Mesendoderm (in vitro differentiated cells): ENCODE data around the gene CYP2A6.
"Not testable (repeated sequence)": the region's sequence is repeated elsewhere in the genome, so short reads cannot be mapped to it uniquely, and the experiment has no call there.

Experiments used
- DNase-seq: peaks from one replicate; pipeline ENCODE4 v3.0.0; 2013
- H2AK5ac ChIP-seq: 2 replicates; pipeline ENCODE4 v1.6.1; 2013; ENCODE audit warnings: low read length, inconsistent platforms
- H2BK120ac ChIP-seq: 2 replicates; pipeline ENCODE4 v1.6.1; 2013; ENCODE audit warnings: low read depth, mild to moderate bottlenecking, low read length, moderate library complexity, mixed read lengths
- H2BK15ac ChIP-seq: replicated peaks from 2 replicates; pipeline ENCODE4 v1.6.1; 2013; ENCODE audit warnings: low read depth, mild to moderate bottlenecking, moderate library complexity
- H2BK5ac ChIP-seq: 2 replicates; pipeline ENCODE4 v1.6.1; 2013; ENCODE audit warnings: low read length, inconsistent platforms
- H3K18ac ChIP-seq: 2 replicates; pipeline ENCODE4 v1.6.1; 2013; ENCODE audit warnings: mild to moderate bottlenecking, low read length, mixed read lengths
- H3K23ac ChIP-seq: one replicate; pipeline ENCODE4 v1.6.1; 2013; ENCODE audit warnings: low read length
- H3K27ac ChIP-seq: 2 replicates; pipeline ENCODE4 v1.5.1; 2013; ENCODE audit warnings: low read depth, mild to moderate bottlenecking, inconsistent platforms, low read length, moderate library complexity
- H3K27me3 ChIP-seq: 2 replicates; pipeline ENCODE4 v1.6.1; 2013; ENCODE audit warnings: low read length, control low read depth, mild to moderate bottlenecking, inconsistent platforms; ENCODE audit not compliant: insufficient read depth, poor library complexity
- H3K36me3 ChIP-seq: 2 replicates; pipeline ENCODE4 v1.6.1; 2013; ENCODE audit warnings: low read length, inconsistent platforms; ENCODE audit not compliant: control insufficient read depth, insufficient read depth
- H3K4ac ChIP-seq: one replicate; pipeline ENCODE4 v1.6.1; 2013; ENCODE audit warnings: low read depth, mild to moderate bottlenecking, low read length, moderate library complexity
- H3K4me1 ChIP-seq: 2 replicates; pipeline ENCODE4 v1.6.1; 2013; ENCODE audit warnings: low read depth, low read length, inconsistent platforms; ENCODE audit not compliant: control insufficient read depth
- H3K4me2 ChIP-seq: 2 replicates; pipeline ENCODE4 v1.6.1; 2013; ENCODE audit warnings: low read length
- H3K4me3 ChIP-seq: 2 replicates; pipeline ENCODE4 v1.5.1; 2013; ENCODE audit warnings: mild to moderate bottlenecking, low read length
- H3K56ac ChIP-seq: one replicate; pipeline ENCODE4 v1.6.1; 2013; ENCODE audit warnings: low read length
- H3K79me1 ChIP-seq: 2 replicates; pipeline ENCODE4 v1.6.1; 2013; ENCODE audit warnings: low read length, inconsistent platforms
- H3K79me2 ChIP-seq: 2 replicates; pipeline ENCODE4 v1.6.1; 2013; ENCODE audit warnings: mild to moderate bottlenecking, low read length; ENCODE audit not compliant: control insufficient read depth, insufficient read depth
- H3K9ac ChIP-seq: 2 replicates; pipeline ENCODE4 v1.6.1; 2013; ENCODE audit warnings: low read length, inconsistent platforms
- H4K5ac ChIP-seq: one replicate; pipeline ENCODE4 v1.6.1; 2013; ENCODE audit warnings: low read length
- H4K8ac ChIP-seq: one replicate; pipeline ENCODE4 v1.6.1; 2013; ENCODE audit warnings: low read depth, mild to moderate bottlenecking, control low read depth, low read length, moderate library complexity
- WGBS: extraction: QIAGEN DNeasy Blood & Tissue Kit; methylation state at CpG from one replicate; pipeline ENCODE4 v1.1.7; 2013; ENCODE audit warnings: low lambda C conversion rate, missing lambda C conversion rate; ENCODE audit not compliant: insufficient coverage; ENCODE audit errors: extremely low coverage; 5-methylcytosine and 5-hydroxymethylcytosine counted together

CYP2A6 gene

GRCh38 chr19:40888191-40888590 lies 37.9 kb upstream of the CYP2A6 start:
- Histone ChIP-seq H2BK5ac (no peak overlapping the region), H4K5ac (no peak overlapping the region), H3K79me2 (no peaks in the 10 kb centered on the region), H3K18ac (no peak overlapping the region), H3K27me3 (no peaks in the 10 kb centered on the region), H3K9ac (no peak overlapping the region), H3K4me3 (no peak overlapping the region), H3K79me1 (no peaks in the 10 kb centered on the region), H3K4ac (no peak overlapping the region), H3K56ac (no peak overlapping the region), H3K23ac (no peak overlapping the region), H4K8ac (no peak overlapping the region), H3K27ac (no peak overlapping the region), H3K4me2 (no peak overlapping the region), H2BK120ac (no peak overlapping the region), H2BK15ac (no peak overlapping the region), H3K36me3 (no peaks in the 10 kb centered on the region), H3K4me1 (no peaks in the 10 kb centered on the region), H2AK5ac (no peak overlapping the region)
- WGBS, result no CpG with 5 or more reads among the region's 4 CpGs
- DNase-seq, result no peak

- H3K18ac ChIP-seq, H4K8ac ChIP-seq, H3K56ac ChIP-seq, H3K4me3 ChIP-seq, H3K9ac ChIP-seq, H3K4me1 ChIP-seq, H4K5ac ChIP-seq, H3K27me3 ChIP-seq, H2BK15ac ChIP-seq, H2AK5ac ChIP-seq, H3K27ac ChIP-seq, DNase-seq, H3K4me2 ChIP-seq, H3K79me2 ChIP-seq, H3K4ac ChIP-seq, H3K36me3 ChIP-seq, H3K79me1 ChIP-seq, H3K23ac ChIP-seq, H2BK120ac ChIP-seq, H2BK5ac ChIP-seq: not testable (repeated sequence)
- no CpG with 5 or more reads among the region's 1 CpG for WGBS
These were observed 34.1 kb upstream of the CYP2A6 start for GRCh38 chr19:40884187-40884931.

- not testable (repeated sequence) for H4K5ac ChIP-seq, H3K4me3 ChIP-seq, H2BK120ac ChIP-seq, H3K36me3 ChIP-seq, H3K4me1 ChIP-seq, H3K9ac ChIP-seq, H3K4me2 ChIP-seq, H3K56ac ChIP-seq, DNase-seq, H3K79me1 ChIP-seq, H4K8ac ChIP-seq, H2BK15ac ChIP-seq, H2AK5ac ChIP-seq, H3K27me3 ChIP-seq, H2BK5ac ChIP-seq, H3K27ac ChIP-seq, H3K18ac ChIP-seq, H3K79me2 ChIP-seq, H3K4ac ChIP-seq
- no CpG with 5 or more reads among the region's 3 CpGs for WGBS
- H3K23ac ChIP-seq, result peak within 1 kb of the TSS; percentile 66
These were observed 31.8 kb upstream of the CYP2A6 start, which contains the start of gene CYP2A7 for GRCh38 chr19:40882062-40882461. TSS of gene CYP2A7 (minus strand) at chr19:40882231. CDS start at chr19:40882210, 21 bp downstream.

- H3K79me1 ChIP-seq, result not testable (repeated sequence)
- no CpG with 5 or more reads among the region's 4 CpGs for WGBS
These were observed 29.1 kb upstream of the CYP2A6 start for GRCh38 chr19:40879349-40879748.

GRCh38 chr19:40875526-40875951 lies 25.3 kb upstream of the CYP2A6 start:
- DNase-seq, result peak; percentile 40

More at GRCh38 chr19:40879349-40879748, 29.1 kb upstream of the CYP2A6 start:
- not testable (repeated sequence) for H2BK15ac ChIP-seq, H2AK5ac ChIP-seq, H3K4me1 ChIP-seq, H3K27me3 ChIP-seq, H3K23ac ChIP-seq, DNase-seq, H3K36me3 ChIP-seq, H2BK5ac ChIP-seq, H3K27ac ChIP-seq, H3K79me2 ChIP-seq, H3K4me3 ChIP-seq, H3K18ac ChIP-seq, H3K9ac ChIP-seq, H3K4me2 ChIP-seq, H4K8ac ChIP-seq, H2BK120ac ChIP-seq, H4K5ac ChIP-seq, H3K4ac ChIP-seq, H3K56ac ChIP-seq

GRCh38 chr19:40874874-40875273 lies 24.6 kb upstream of the CYP2A6 start:
- H2BK120ac ChIP-seq, H2AK5ac ChIP-seq, H3K27ac ChIP-seq, H3K56ac ChIP-seq, H3K4me2 ChIP-seq, H4K5ac ChIP-seq, H3K9ac ChIP-seq, H2BK15ac ChIP-seq, H3K79me2 ChIP-seq, H3K27me3 ChIP-seq, H3K23ac ChIP-seq, H3K79me1 ChIP-seq, H3K4me3 ChIP-seq, H3K18ac ChIP-seq, H2BK5ac ChIP-seq, H3K4ac ChIP-seq, H3K4me1 ChIP-seq, H3K36me3 ChIP-seq, H4K8ac ChIP-seq, DNase-seq: not testable (repeated sequence)
- WGBS, result no CpG with 5 or more reads among the region's 4 CpGs

More at GRCh38 chr19:40875526-40875951, 25.3 kb upstream of the CYP2A6 start:
- not testable (repeated sequence) for H3K4ac ChIP-seq, H3K79me1 ChIP-seq, H3K27me3 ChIP-seq, H3K27ac ChIP-seq, H2BK5ac ChIP-seq, H4K5ac ChIP-seq, H3K4me1 ChIP-seq, H3K79me2 ChIP-seq, H3K56ac ChIP-seq, H3K4me3 ChIP-seq, H2BK120ac ChIP-seq, H3K18ac ChIP-seq, H3K36me3 ChIP-seq, H3K4me2 ChIP-seq, H2AK5ac ChIP-seq, H3K23ac ChIP-seq, H3K9ac ChIP-seq, H4K8ac ChIP-seq, H2BK15ac ChIP-seq
- WGBS, result no CpG with 5 or more reads among the region's 23 CpGs
